Body of pancreas (tissue), 4 donors: ENCODE results near the gene ITGB1BP1. TPM values are rescaled to one million over a fixed set of nuclear protein-coding genes. Genes with fewer than 3 reads are reported as not detected.

Source experiments
- ATAC-seq: fragments of 150-250 bp; one replicate; pipeline ENCODE4 v1.9.1; 2016
- DNase-seq, 4 donors: peaks; one replicate each; pipeline ENCODE4 v3.0.0-alpha.2; 2019
- H3K27ac ChIP-seq, 4 donors: fragments of 200-600 bp; sonication (generic); 1 replicate in 3 of 4; 2 replicates in 1 of 4; pipeline versions ENCODE4 v1.5.1 to v1.6.1; 2016 to 2019; ENCODE audit warnings: mild to moderate bottlenecking in 1 of 4, mixed read lengths in 1 of 4, moderate library complexity in 1 of 4
- H3K27me3 ChIP-seq, 2 donors: fragments of 200-600 bp; sonication (generic); one replicate each; pipeline ENCODE4 v1.6.0; 2016; ENCODE audit warnings: mild to moderate bottlenecking in 1 of 2
- H3K36me3 ChIP-seq, 2 donors: fragments of 200-600 bp; sonication (generic); replicated peaks in 1 of 2; 2 replicates each; pipeline ENCODE4 v1.5.1; 2016; ENCODE audit warnings: low read depth in 2 of 2; ENCODE audit not compliant: insufficient read depth in 1 of 2
- H3K4me1 ChIP-seq: fragments of 200-600 bp; sonication (generic); one replicate; pipeline ENCODE4 v1.6.0; 2016
- H3K4me3 ChIP-seq, 2 donors: fragments of 200-600 bp; sonication (generic); 1 replicate in 1 of 2; 2 replicates in 1 of 2; pipeline ENCODE4 v1.5.1; 2016 to 2019
- H3K9me3 ChIP-seq, 3 donors: fragments of 200-600 bp; sonication (generic); 1 replicate in 2 of 3; 2 replicates in 1 of 3; pipeline ENCODE4 v1.5.1; 2016
- POLR2A ChIP-seq, 3 donors: fragments of 450-650 bp; IDR thresholded peaks; one replicate each; pipeline ENCODE4 v1.6.1; 2016; ENCODE audit warnings: antibody characterized with exemption in 3 of 3, mild to moderate bottlenecking in 2 of 3
- WGBS, 2 donors: methylation state at CpG; one replicate each; pipeline ENCODE4 v1.1.5; 2017; 5-methylcytosine and 5-hydroxymethylcytosine counted together
- intact Hi-C: fragments of 100-400 bp; cut with DNase I; formaldehyde crosslinking; loops from one replicate; pipeline ENCODE4 v1.15.1; 2023
- total RNA-seq, 2 donors: library from RNA; depleted of rRNA; stranded (reverse); fragments of >200 nt; gene quantifications; one replicate each; pipeline ENCODE4 v1.1.0, GENCODE V29; 2016
- TF ChIP-seq, protein P1 (sequence below), 7 experiments: fragments of 450-650 bp in 4 of 7; fragments of 200-600 bp in 3 of 7; sonication (generic) in 3 of 7; IDR thresholded peaks; one replicate each; pipeline ENCODE4 v1.5.1; 2016 to 2019; ENCODE audit warnings: antibody characterized with exemption in 7 of 7

Gene ITGB1BP1
- total RNA-seq, 2 donors from 2014 or later = 16.6 to 28.3 TPM

DNA sequence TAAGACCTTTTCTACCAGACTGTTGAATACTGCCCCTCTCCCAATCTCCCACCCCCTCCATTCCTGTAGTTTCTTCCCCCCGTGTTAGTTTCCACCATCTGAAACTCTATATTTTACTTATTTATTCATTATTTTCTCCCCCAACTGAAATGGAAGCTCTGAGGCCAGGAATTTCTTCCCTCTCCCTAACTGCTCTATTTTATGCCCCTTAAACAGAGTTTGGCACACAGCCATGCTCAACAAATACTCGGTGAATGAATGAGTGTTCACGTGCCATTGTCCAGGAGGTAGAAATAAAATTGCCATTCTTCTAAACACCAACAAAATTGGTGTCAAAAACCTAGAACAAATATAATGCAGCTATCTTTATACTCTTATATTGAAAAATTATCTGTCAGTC, 5.6 kb downstream of the ITGB1BP1 start:
- H3K27me3 ChIP-seq = no peaks in the 10 kb centered on the region
- ATAC-seq = no peak
- no peaks in the 10 kb centered on the region for H3K36me3 ChIP-seq
- H3K4me3 ChIP-seq = no peak overlapping the region
- no peak overlapping the region for H3K27ac ChIP-seq
- H3K9me3 ChIP-seq = no peaks in the 10 kb centered on the region
- intact Hi-C loops = no loop called here
- no peak for DNase-seq
- H3K4me1 ChIP-seq = peaks cover 10% of the 10 kb centered on the region
- TF ChIP-seq, protein P1, sequence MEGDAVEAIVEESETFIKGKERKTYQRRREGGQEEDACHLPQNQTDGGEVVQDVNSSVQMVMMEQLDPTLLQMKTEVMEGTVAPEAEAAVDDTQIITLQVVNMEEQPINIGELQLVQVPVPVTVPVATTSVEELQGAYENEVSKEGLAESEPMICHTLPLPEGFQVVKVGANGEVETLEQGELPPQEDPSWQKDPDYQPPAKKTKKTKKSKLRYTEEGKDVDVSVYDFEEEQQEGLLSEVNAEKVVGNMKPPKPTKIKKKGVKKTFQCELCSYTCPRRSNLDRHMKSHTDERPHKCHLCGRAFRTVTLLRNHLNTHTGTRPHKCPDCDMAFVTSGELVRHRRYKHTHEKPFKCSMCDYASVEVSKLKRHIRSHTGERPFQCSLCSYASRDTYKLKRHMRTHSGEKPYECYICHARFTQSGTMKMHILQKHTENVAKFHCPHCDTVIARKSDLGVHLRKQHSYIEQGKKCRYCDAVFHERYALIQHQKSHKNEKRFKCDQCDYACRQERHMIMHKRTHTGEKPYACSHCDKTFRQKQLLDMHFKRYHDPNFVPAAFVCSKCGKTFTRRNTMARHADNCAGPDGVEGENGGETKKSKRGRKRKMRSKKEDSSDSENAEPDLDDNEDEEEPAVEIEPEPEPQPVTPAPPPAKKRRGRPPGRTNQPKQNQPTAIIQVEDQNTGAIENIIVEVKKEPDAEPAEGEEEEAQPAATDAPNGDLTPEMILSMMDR (IDR thresholded peaks at IDR 0.05) = no peak
- no peak for TF ChIP-seq POLR2A (IDR thresholded peaks at IDR 0.05)
- WGBS, 2 donors = 79 to 80% methylated on average over 3 of the region's 3 CpGs

DNA sequence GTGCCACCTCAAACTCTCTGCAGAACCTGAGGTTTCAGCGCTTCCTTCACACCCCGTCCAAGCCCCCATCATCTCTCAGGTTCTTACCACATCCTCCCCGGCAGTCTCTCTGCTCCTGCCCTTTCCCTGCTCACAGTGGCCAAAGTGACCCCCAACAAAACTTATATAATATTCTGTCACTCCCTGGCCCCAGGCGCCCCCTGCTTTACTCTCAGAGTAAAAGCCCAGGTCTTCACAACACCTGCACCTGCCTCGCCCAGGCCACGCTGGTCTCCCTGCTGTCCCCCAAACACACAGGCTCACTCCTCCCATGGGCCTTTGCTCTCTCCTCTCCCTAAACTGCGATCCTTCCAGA, 6.4 kb downstream of the ITGB1BP1 start:
- DNase-seq = no peak
- WGBS, 2 donors = 89 to 97% methylated on average over 7 of the region's 7 CpGs
- H3K36me3 ChIP-seq = no peaks in the 10 kb centered on the region
- no peaks in the 10 kb centered on the region for H3K27me3 ChIP-seq
- no peaks in the 10 kb centered on the region for H3K9me3 ChIP-seq
- no peak overlapping the region for H3K4me3 ChIP-seq
- no peak for TF ChIP-seq POLR2A (IDR thresholded peaks at IDR 0.05)
- TF ChIP-seq, protein P1 (IDR thresholded peaks at IDR 0.05) = no peak
- H3K4me1 ChIP-seq = peaks cover 3% of the 10 kb centered on the region
- intact Hi-C loops = no loop called here
- H3K27ac ChIP-seq = no peak overlapping the region
- no peak for ATAC-seq

DNA sequence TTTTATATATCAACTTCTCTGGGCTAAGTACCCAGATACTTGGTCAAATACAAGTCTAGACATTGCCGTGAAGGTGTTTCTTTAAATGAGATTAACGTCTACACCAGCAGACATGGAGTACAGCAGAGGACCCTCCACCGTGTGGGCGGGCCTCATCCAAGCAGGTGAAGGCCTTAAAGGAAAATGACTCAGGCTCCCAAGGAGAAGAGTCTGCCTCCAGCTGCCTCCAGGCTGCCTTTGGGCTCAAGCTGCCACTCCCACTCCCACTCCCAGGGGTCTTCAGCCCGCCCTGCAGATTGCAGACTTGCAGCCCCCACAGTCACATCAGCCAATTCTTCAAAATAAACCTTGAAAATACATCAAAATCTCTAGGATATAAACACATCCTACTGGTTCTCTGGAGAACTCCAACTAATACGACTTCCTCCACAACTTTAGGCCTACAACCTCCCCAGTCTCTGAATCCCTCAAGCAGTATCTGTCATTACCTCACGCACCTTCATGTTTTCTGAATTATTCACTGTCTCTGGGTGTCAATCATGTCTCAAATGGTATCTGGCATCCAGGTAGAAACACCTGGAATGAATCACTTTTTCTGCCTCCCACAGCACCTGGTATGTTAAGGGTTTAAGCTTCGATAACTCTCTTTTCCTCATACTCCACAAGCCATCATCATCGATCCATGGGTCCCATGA, 6.9 kb downstream of the ITGB1BP1 start:
- ATAC-seq (no peak), DNase-seq (no peak)
- intact Hi-C loops = no loop called here
- no peaks in the 10 kb centered on the region for H3K27me3 ChIP-seq
- no peaks in the 10 kb centered on the region for H3K4me1 ChIP-seq
- no peak overlapping the region for H3K27ac ChIP-seq
- no peaks in the 10 kb centered on the region for H3K9me3 ChIP-seq
- TF ChIP-seq, protein P1 (IDR thresholded peaks at IDR 0.05) = no peak
- 86 to 91% methylated on average over 9 of the region's 9 CpGs for WGBS, 2 donors
- H3K36me3 ChIP-seq = no peaks in the 10 kb centered on the region
- H3K4me3 ChIP-seq = no peak overlapping the region

DNA sequence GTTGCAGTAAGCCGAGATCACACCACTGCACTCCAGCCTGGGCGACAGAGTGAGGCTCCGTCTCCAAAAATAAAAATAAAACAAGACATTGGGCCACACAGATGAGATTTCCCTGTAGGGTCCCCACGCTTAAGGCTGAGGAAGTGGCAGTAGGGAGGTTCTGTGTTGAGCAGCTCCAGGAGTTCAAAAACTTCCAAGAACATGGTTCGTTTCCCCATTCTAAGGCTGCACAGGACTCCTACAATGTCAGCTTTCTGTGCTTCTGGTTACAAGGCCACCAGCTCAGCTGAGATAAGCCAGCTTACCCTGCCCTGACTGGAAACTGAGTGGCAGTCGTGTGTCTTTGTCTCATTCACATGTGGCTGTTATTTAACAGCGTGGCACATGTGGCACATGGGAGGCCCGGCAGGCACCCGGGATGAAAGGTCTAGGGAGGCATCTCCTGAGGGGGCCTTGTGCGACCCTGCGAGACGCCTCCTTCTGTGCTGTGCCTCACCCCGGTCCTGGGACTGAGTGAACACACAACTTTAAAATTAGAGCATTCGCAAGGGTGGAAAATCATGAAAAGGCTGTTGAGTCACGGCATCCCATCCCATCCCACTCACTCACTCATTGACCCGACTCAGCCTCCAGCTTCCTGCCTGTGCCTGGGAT, 7.7 kb downstream of the ITGB1BP1 start:
- Histone ChIP-seq H3K4me3 (no peak overlapping the region), H3K4me1 (no peaks in the 10 kb centered on the region), H3K27me3 (no peaks in the 10 kb centered on the region), H3K9me3 (no peaks in the 10 kb centered on the region), H3K27ac (no peak overlapping the region), H3K36me3 (peaks cover 0 to 2% of the 10 kb centered on the region in 2 donors)
- WGBS, 2 donors = 83 to 90% methylated on average over 16 of the region's 16 CpGs
- intact Hi-C loops = no loop called here
- ATAC-seq (no peak), DNase-seq (no peak)
- TF ChIP-seq, protein P1 (IDR thresholded peaks at IDR 0.05) = no peak
- TF ChIP-seq POLR2A (IDR thresholded peaks at IDR 0.05) = no peak

DNA sequence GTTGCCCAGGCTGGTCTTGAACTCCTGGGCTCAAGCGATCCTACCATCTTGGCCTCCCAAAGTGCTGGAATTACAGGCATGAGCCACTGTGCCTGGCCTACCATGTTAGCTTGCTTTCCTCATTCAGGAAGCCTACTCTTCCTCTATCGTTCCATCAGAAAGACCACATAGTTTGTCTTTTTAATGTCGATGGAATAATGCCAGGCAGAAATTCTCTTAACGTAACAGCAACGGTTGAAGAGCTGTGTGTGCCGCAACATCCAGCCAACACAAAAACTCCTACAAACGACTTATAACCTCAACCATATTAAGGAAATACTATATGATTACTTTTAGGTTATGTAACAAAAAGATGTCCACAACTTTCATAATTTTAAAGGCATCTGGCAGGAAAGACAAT, 10.5 kb downstream of the ITGB1BP1 start:
- TF ChIP-seq, protein P1 (IDR thresholded peaks at IDR 0.05) = no peak
- no peak for TF ChIP-seq POLR2A (IDR thresholded peaks at IDR 0.05)
- DNase-seq (no peak), ATAC-seq (no peak)
- Histone ChIP-seq H3K27me3 (no peaks in the 10 kb centered on the region), H3K27ac (no peak overlapping the region), H3K9me3 (no peaks in the 10 kb centered on the region), H3K36me3 (peaks cover 0 to 2% of the 10 kb centered on the region in 2 donors), H3K4me3 (no peak overlapping the region), H3K4me1 (no peaks in the 10 kb centered on the region)
- intact Hi-C loops = no loop called here
- 78 to 79% methylated on average over 7 of the region's 7 CpGs for WGBS, 2 donors
